CD14-positive monocyte (primary cell): ENCODE measurements around the gene TCHH. TPM values are rescaled to one million over a fixed set of nuclear protein-coding genes. Genes with fewer than 3 reads are reported as not detected.
"Not testable (repeated sequence)": the region's sequence is repeated elsewhere in the genome, so short reads cannot be mapped to it uniquely, and the experiment has no call there.

Experiments
- DNase-seq, 3 donors: peaks; one replicate each; pipeline ENCODE4 v3.0.0-alpha.2; 2011 to 2022
- H2AFZ ChIP-seq: 2 replicates; pipeline ENCODE4 v1.6.0; 2012; ENCODE audit warnings: mild to moderate bottlenecking, low read depth, low read length, inconsistent platforms; ENCODE audit not compliant: insufficient read depth, poor library complexity, severe bottlenecking
- H3K27ac ChIP-seq, 2 donors: 1 replicate in 1 of 2; 2 replicates in 1 of 2; pipeline ENCODE4 v1.5.1; 2012 to 2013; ENCODE audit warnings: low read length in 2 of 2, control low read depth in 1 of 2, inconsistent platforms in 1 of 2, low read depth in 1 of 2, mild to moderate bottlenecking in 1 of 2
- H3K27me3 ChIP-seq, 2 donors: one replicate each; pipeline versions ENCODE4 v1.6.0 to v1.6.1; 2011 to 2013; ENCODE audit warnings: low read length in 2 of 2; ENCODE audit not compliant: control insufficient read depth in 2 of 2, insufficient read depth in 2 of 2
- H3K36me3 ChIP-seq, 2 donors: replicated peaks in 1 of 2; 1 replicate in 1 of 2; 2 replicates in 1 of 2; pipeline versions ENCODE4 v1.5.1 to v1.6.1; 2012 to 2013; ENCODE audit warnings: low read length in 2 of 2, control low read depth in 1 of 2, inconsistent platforms in 1 of 2, mild to moderate bottlenecking in 1 of 2; ENCODE audit not compliant: insufficient read depth in 2 of 2, control insufficient read depth in 1 of 2
- H3K4me1 ChIP-seq, 2 donors: 1 replicate in 1 of 2; 2 replicates in 1 of 2; pipeline versions ENCODE4 v1.5.1 to v1.6.1; 2012 to 2013; ENCODE audit warnings: low read length in 2 of 2, control low read depth in 1 of 2, inconsistent platforms in 1 of 2, mild to moderate bottlenecking in 1 of 2, moderate library complexity in 1 of 2; ENCODE audit not compliant: insufficient read depth in 2 of 2, control insufficient read depth in 1 of 2
- H3K4me2 ChIP-seq: replicated peaks from 2 replicates; pipeline ENCODE3; 2012; ENCODE audit warnings: low read length, moderate library complexity, mild to moderate bottlenecking; ENCODE audit not compliant: poor library complexity, severe bottlenecking; ENCODE audit errors: extremely low read depth
- H3K4me3 ChIP-seq, 3 experiments: fragments of 200-600 bp in 1 of 3; sonication (generic) in 1 of 3; replicated peaks in 1 of 3; 1 replicate in 2 of 3; 2 replicates in 1 of 3; pipeline ENCODE4 v1.5.1; 2011 to 2013; ENCODE audit warnings: low read length in 3 of 3, mild to moderate bottlenecking in 3 of 3, control low read depth in 2 of 3, low read depth in 2 of 3, inconsistent platforms in 1 of 3, moderate library complexity in 1 of 3
- H3K79me2 ChIP-seq: 2 replicates; pipeline ENCODE4 v1.6.0; 2012; ENCODE audit warnings: mild to moderate bottlenecking, control low read depth, inconsistent platforms, low read length, moderate library complexity; ENCODE audit not compliant: insufficient read depth
- H3K9ac ChIP-seq: 2 replicates; pipeline ENCODE4 v1.6.0; 2017; ENCODE audit warnings: low read length, mild to moderate bottlenecking; ENCODE audit not compliant: insufficient read depth, poor library complexity, severe bottlenecking
- H3K9me3 ChIP-seq, 2 donors: replicated peaks in 1 of 2; 1 replicate in 1 of 2; 2 replicates in 1 of 2; pipeline versions ENCODE4 v1.5.1 to v1.6.1; 2012 to 2013; ENCODE audit warnings: low read length in 2 of 2, control low read depth in 1 of 2; ENCODE audit not compliant: control insufficient read depth in 1 of 2, insufficient read depth in 1 of 2
- H4K20me1 ChIP-seq: 2 replicates; pipeline ENCODE4 v1.6.0; 2012; ENCODE audit warnings: mild to moderate bottlenecking, low read length, control low read depth, moderate library complexity; ENCODE audit not compliant: insufficient read depth
- H3K27ac Mint-ChIP-seq, 7 donors: one replicate each; pipeline ENCODE4 v1.8.0; 2020; ENCODE audit warnings: mild to moderate bottlenecking in 7 of 7, mixed read lengths in 7 of 7, moderate library complexity in 6 of 7, inconsistent platforms in 2 of 7
- H3K27me3 Mint-ChIP-seq, 3 donors: one replicate each; pipeline ENCODE4 v1.8.0; 2021 to 2022; ENCODE audit warnings: low read depth in 3 of 3, mild to moderate bottlenecking in 3 of 3, mixed read lengths in 3 of 3, moderate library complexity in 3 of 3, inconsistent platforms in 1 of 3
- H3K36me3 Mint-ChIP-seq, 2 donors: one replicate each; pipeline ENCODE4 v1.8.0; 2020; ENCODE audit warnings: mixed read lengths in 2 of 2, inconsistent platforms in 1 of 2, mild to moderate bottlenecking in 1 of 2
- H3K4me1 Mint-ChIP-seq: one replicate; pipeline ENCODE4 v1.8.0; 2020; ENCODE audit warnings: mild to moderate bottlenecking, mixed read lengths
- H3K4me3 Mint-ChIP-seq, 2 donors: one replicate each; pipeline ENCODE4 v1.8.0; 2020; ENCODE audit warnings: mild to moderate bottlenecking in 2 of 2, mixed read lengths in 2 of 2, moderate library complexity in 1 of 2
- H3K9me3 Mint-ChIP-seq, 7 donors: one replicate each; pipeline ENCODE4 v1.8.0; 2020 to 2022; ENCODE audit warnings: mixed read lengths in 7 of 7, mild to moderate bottlenecking in 6 of 7, moderate library complexity in 6 of 7, inconsistent platforms in 2 of 7
- CTCF ChIP-seq: fragments of 200-600 bp; IDR thresholded peaks from one replicate; pipeline ENCODE4 v1.8.0; 2022; ENCODE audit warnings: antibody characterized with exemption, mild to moderate bottlenecking
- WGBS: methylation state at CpG from one replicate; pipeline ENCODE4 v1.1.5; 2013; ENCODE audit warnings: missing lambda C conversion rate; ENCODE audit not compliant: insufficient coverage; 5-methylcytosine and 5-hydroxymethylcytosine counted together
- intact Hi-C, 2 donors: fragments of 100-400 bp; cut with micrococcal nuclease; formaldehyde crosslinking; loops; one replicate each; pipeline versions ENCODE4 v1.15.0 to v1.15.1; 2023
- polyA plus RNA-seq, 3 donors: library from polyadenylated mRNA; depleted of rRNA in 1 of 3; unstranded in 2 of 3; stranded (reverse) in 1 of 3; fragments of 300-500 nt in 2 of 3; fragments of >200 nt in 1 of 3; fragmentation: Illumina TruSeq in 2 of 3; gene quantifications; 1 replicate in 2 of 3; 2 replicates in 1 of 3; pipeline ENCODE4 v1.2.3, GENCODE V29; 2012 to 2021

The TCHH gene
- polyA plus RNA-seq, 3 donors, result not detected

- H3K9me3 ChIP-seq, result peaks cover 11% of the 10 kb centered on the region in 2 donors
- no peak overlapping the region for H3K27ac ChIP-seq
- H3K27me3 ChIP-seq, result no peaks in the 10 kb centered on the region
- Mint-ChIP-seq H3K36me3 (no peaks in the 10 kb centered on the region), H3K27ac (no peak overlapping the region), H3K4me3 (no peak overlapping the region), H3K27me3 (peaks cover 5 to 7% (median 6%) of the 10 kb centered on the region in 3 donors), H3K9me3 (peaks cover 9 to 26% (median 14%) of the 10 kb centered on the region in 7 donors), H3K4me1 (peaks cover 7% of the 10 kb centered on the region)
- H3K36me3 ChIP-seq, result no peaks in the 10 kb centered on the region
- H3K4me3 ChIP-seq, result no peak overlapping the region
- no peak for TF ChIP-seq CTCF
- H4K20me1 ChIP-seq, result no peaks in the 10 kb centered on the region
- DNase-seq, result no peak
- H3K4me1 ChIP-seq, result no peaks in the 10 kb centered on the region
- no peak overlapping the region for H3K4me2 ChIP-seq
- intact Hi-C loops, result no loop called here
- no peak overlapping the region for H2AFZ ChIP-seq
- H3K9ac ChIP-seq, result no peak overlapping the region
- no peaks in the 10 kb centered on the region for H3K79me2 ChIP-seq
- WGBS, result 86% methylated on average over 3 of the region's 3 CpGs
Measured at GRCh38 chr1:152148051-152148450, 32.8 kb upstream of the TCHH start.

- Histone ChIP-seq H3K9ac (no peak overlapping the region), H2AFZ (no peak overlapping the region), H3K36me3 (no peaks in the 10 kb centered on the region), H3K4me3 (no peak overlapping the region), H3K27ac (no peak overlapping the region), H3K27me3 (peaks cover 3 to 4% of the 10 kb centered on the region in 2 donors), H3K4me1 (no peaks in the 10 kb centered on the region), H3K4me2 (no peak overlapping the region), H3K9me3 (peaks cover 11% of the 10 kb centered on the region in 2 donors), H4K20me1 (no peaks in the 10 kb centered on the region), H3K79me2 (no peaks in the 10 kb centered on the region)
- H3K36me3 Mint-ChIP-seq, result no peaks in the 10 kb centered on the region
- H3K9me3 Mint-ChIP-seq, result peaks cover 9 to 26% (median 14%) of the 10 kb centered on the region in 7 donors
- H3K27me3 Mint-ChIP-seq, result peaks cover 5 to 11% (median 10%) of the 10 kb centered on the region in 3 donors
- TF ChIP-seq CTCF, result no peak
- 80% methylated on average over 2 of the region's 4 CpGs for WGBS
- H3K27ac Mint-ChIP-seq, result no peak overlapping the region
- intact Hi-C loops, result no loop called here
- no peak for DNase-seq
- no peak overlapping the region for H3K4me3 Mint-ChIP-seq
- peaks cover 7% of the 10 kb centered on the region for H3K4me1 Mint-ChIP-seq
Measured at GRCh38 chr1:152145769-152146168, 30.5 kb upstream of the TCHH start.

DNA sequence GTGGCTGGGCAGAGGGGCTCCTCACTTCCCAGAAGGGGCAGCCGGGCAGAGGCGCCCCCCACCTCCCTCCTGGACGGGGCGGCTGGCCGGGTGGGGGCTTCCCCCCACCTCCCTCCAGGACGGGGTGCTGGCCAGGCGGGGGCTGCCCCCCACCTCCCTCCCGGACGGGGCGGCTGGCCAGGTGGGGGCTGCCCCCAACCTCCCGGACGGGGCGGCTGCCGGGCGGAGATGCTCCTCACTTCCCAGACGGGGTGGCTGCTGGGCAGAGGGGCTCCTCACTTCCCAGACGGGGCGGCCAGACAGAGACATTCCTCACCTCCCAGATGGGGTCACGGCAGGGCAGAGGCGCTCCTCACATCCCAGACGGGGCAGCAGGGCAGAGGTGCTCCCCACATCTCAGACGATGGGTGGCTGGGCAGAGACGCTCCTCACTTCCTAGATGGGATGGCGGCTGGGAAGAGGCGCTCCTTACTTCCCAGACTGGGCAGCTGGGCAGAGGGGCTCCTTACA is 29.5 kb upstream of the TCHH start:
- H3K9ac ChIP-seq, H3K4me1 ChIP-seq, H3K36me3 Mint-ChIP-seq, H3K4me3 ChIP-seq, H3K27ac Mint-ChIP-seq, DNase-seq, H2AFZ ChIP-seq, H4K20me1 ChIP-seq, H3K36me3 ChIP-seq, H3K27ac ChIP-seq, H3K4me2 ChIP-seq, H3K4me3 Mint-ChIP-seq, intact Hi-C loops, H3K4me1 Mint-ChIP-seq, H3K79me2 ChIP-seq: not testable (repeated sequence)
- WGBS, result 92% methylated on average over 18 of the region's 25 CpGs
- H3K9me3 Mint-ChIP-seq, result peaks cover 9 to 26% (median 14%) of the 10 kb centered on the region in 7 donors
- Histone ChIP-seq H3K9me3 (peaks cover 11% of the 10 kb centered on the region in 2 donors), H3K27me3 (peaks cover 11 to 13% of the 10 kb centered on the region in 2 donors)
- peaks cover 9 to 18% (median 12%) of the 10 kb centered on the region in 3 donors for H3K27me3 Mint-ChIP-seq
